Measurements from ENCODE around the gene TRIP4.
A peak's percentile ranks its signal among the peaks of the same experiment; 100 is the strongest.

Gene TRIP4

GRCh38 chr15:64443747-64444621 is 56.3 kb downstream of the TRIP4 start:
- DNase-seq (ENCODE audit: insufficient read length, low spot score) (peak; percentile 65), FAIRE-seq (no peak)

GRCh38 chr15:64444836-64445235 is 57.2 kb downstream of the TRIP4 start:
- FAIRE-seq: no peak
- DNase-seq (ENCODE audit: insufficient read length, low spot score): no peak

- FAIRE-seq (peak; percentile 4), DNase-seq (ENCODE audit: insufficient read length, low spot score) (no peak)
These were observed 60.1 kb downstream of the TRIP4 start for GRCh38 chr15:64447536-64448315.

GRCh38 chr15:64452988-64453688 is 65.5 kb downstream of the TRIP4 start:
- FAIRE-seq: no peak

GRCh38 chr15:64453689-64454037 is 66.0 kb downstream of the TRIP4 start:
- DNase-seq (ENCODE audit: insufficient read length, low spot score): no peak
- no peak for FAIRE-seq

More at GRCh38 chr15:64452988-64453688, 65.5 kb downstream of the TRIP4 start:
- no peak for DNase-seq (ENCODE audit: insufficient read length, low spot score)

- FAIRE-seq: no peak
- DNase-seq (ENCODE audit: insufficient read length, low spot score): no peak
These were observed 66.6 kb downstream of the TRIP4 start for GRCh38 chr15:64454282-64454681.

- DNase-seq (ENCODE audit: insufficient read length, low spot score): no peak
- FAIRE-seq: no peak
These were observed 68.3 kb downstream of the TRIP4 start for GRCh38 chr15:64455961-64456371.

GRCh38 chr15:64456634-64457108 is 69.0 kb downstream of the TRIP4 start:
- no peak for FAIRE-seq

GRCh38 chr15:64459066-64459781 is 71.6 kb downstream of the TRIP4 start:
- FAIRE-seq: peak; percentile 26

More at GRCh38 chr15:64456634-64457108, 69.0 kb downstream of the TRIP4 start:
- DNase-seq (ENCODE audit: insufficient read length, low spot score): no peak

GRCh38 chr15:64460206-64460723 is 72.6 kb downstream of the TRIP4 start, which contains the start of gene ZNF609:
Gene ZNF609 (plus strand): TSS chr15:64460578. CDS start chr15:64499420, 38,842 bp downstream.
- no peak for FAIRE-seq
- DNase-seq (ENCODE audit: insufficient read length, low spot score): peak; percentile 96

More at GRCh38 chr15:64459066-64459781, 71.6 kb downstream of the TRIP4 start:
- no peak for DNase-seq (ENCODE audit: insufficient read length, low spot score)

- DNase-seq (ENCODE audit: insufficient read length, low spot score) (peak; percentile 65), FAIRE-seq (no peak)
These were observed 73.4 kb downstream of the TRIP4 start for GRCh38 chr15:64460724-64461720.

GRCh38 chr15:64461721-64462162 is 74.1 kb downstream of the TRIP4 start:
- DNase-seq (ENCODE audit: insufficient read length, low spot score) (no peak), FAIRE-seq (no peak)

GRCh38 chr15:64462492-64462891 is 74.9 kb downstream of the TRIP4 start:
- FAIRE-seq: no peak
- DNase-seq (ENCODE audit: insufficient read length, low spot score): no peak

GRCh38 chr15:64464276-64465005 is 76.8 kb downstream of the TRIP4 start:
- no peak for FAIRE-seq
- no peak for DNase-seq (ENCODE audit: insufficient read length, low spot score)

GRCh38 chr15:64466408-64467141 is 78.9 kb downstream of the TRIP4 start:
- FAIRE-seq: no peak
- no peak for DNase-seq (ENCODE audit: insufficient read length, low spot score)

GRCh38 chr15:64472161-64472560 is 84.5 kb downstream of the TRIP4 start:
- no peak for FAIRE-seq

GRCh38 chr15:64474846-64475245 is 87.2 kb downstream of the TRIP4 start:
- DNase-seq (ENCODE audit: insufficient read length, low spot score) (no peak), FAIRE-seq (no peak)

More at GRCh38 chr15:64472161-64472560, 84.5 kb downstream of the TRIP4 start:
- no peak for DNase-seq (ENCODE audit: insufficient read length, low spot score)
